Fibroblast of skin of left biceps (primary cell): ENCODE results near the gene MCM3AP.

Experiments used
- DNase-seq, 2 experiments: peaks; one replicate each; pipeline ENCODE4 v3.0.0-alpha.2; 2013; ENCODE audit warnings: low read depth in 2 of 2

Gene MCM3AP

GRCh38 chr21:46218906-46219590, 66.4 kb downstream of the MCM3AP start:
- no peak for DNase-seq

- DNase-seq, result no peak
Observed at GRCh38 chr21:46217511-46218196, 67.8 kb downstream of the MCM3AP start.

- no peak for DNase-seq
Observed at GRCh38 chr21:46216132-46216747, 69.2 kb downstream of the MCM3AP start.

GRCh38 chr21:46215436-46216131, 69.8 kb downstream of the MCM3AP start:
- no peak for DNase-seq

GRCh38 chr21:46214478-46215340, 70.7 kb downstream of the MCM3AP start:
- no peak for DNase-seq

GRCh38 chr21:46213620-46214286, 71.7 kb downstream of the MCM3AP start:
- DNase-seq, result no peak

- no peak for DNase-seq
Observed at GRCh38 chr21:46212721-46213484, 72.5 kb downstream of the MCM3AP start.

- DNase-seq, result no peak
Observed at GRCh38 chr21:46211786-46212720, 73.4 kb downstream of the MCM3AP start.

GRCh38 chr21:46211376-46211775, 74.0 kb downstream of the MCM3AP start:
- DNase-seq, result no peak

GRCh38 chr21:46210378-46211136, 74.9 kb downstream of the MCM3AP start:
- DNase-seq, result no peak

GRCh38 chr21:46208761-46209721, 76.4 kb downstream of the MCM3AP start:
- DNase-seq, result no peak

- DNase-seq, result no peak
Observed at GRCh38 chr21:46207920-46208591, 77.4 kb downstream of the MCM3AP start.

GRCh38 chr21:46207006-46207919, 78.1 kb downstream of the MCM3AP start:
- no peak for DNase-seq

- DNase-seq, result no peak
Observed at GRCh38 chr21:46206163-46207005, 79.0 kb downstream of the MCM3AP start.

GRCh38 chr21:46205766-46206162, 79.6 kb downstream of the MCM3AP start:
- no peak for DNase-seq
